ENCODE data around the gene PDCD11.

DNA sequence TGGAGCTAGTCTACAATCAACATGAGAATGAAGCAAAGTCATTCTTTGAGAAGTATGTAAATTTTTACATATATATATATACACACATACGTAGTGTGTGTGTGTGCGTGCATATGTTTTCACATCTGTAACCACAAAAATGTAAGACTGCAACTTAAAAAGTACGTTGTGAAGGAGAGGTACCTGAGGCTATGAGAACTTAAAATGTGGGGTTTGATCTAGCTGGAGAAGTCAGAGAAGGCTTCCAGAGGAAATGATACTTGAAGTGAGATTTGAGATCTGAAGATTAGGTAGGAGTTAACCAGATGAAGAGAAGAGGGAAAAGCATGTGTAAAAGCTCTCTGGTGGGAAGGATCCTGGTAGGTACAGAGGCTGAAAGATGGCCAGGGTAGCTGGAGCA, 22.9 kb upstream of the PDCD11 start:
- TF ChIP-seq, protein P1, sequence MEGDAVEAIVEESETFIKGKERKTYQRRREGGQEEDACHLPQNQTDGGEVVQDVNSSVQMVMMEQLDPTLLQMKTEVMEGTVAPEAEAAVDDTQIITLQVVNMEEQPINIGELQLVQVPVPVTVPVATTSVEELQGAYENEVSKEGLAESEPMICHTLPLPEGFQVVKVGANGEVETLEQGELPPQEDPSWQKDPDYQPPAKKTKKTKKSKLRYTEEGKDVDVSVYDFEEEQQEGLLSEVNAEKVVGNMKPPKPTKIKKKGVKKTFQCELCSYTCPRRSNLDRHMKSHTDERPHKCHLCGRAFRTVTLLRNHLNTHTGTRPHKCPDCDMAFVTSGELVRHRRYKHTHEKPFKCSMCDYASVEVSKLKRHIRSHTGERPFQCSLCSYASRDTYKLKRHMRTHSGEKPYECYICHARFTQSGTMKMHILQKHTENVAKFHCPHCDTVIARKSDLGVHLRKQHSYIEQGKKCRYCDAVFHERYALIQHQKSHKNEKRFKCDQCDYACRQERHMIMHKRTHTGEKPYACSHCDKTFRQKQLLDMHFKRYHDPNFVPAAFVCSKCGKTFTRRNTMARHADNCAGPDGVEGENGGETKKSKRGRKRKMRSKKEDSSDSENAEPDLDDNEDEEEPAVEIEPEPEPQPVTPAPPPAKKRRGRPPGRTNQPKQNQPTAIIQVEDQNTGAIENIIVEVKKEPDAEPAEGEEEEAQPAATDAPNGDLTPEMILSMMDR (conservative IDR thresholded peaks at IDR 0.05 in 1 of 2, IDR thresholded peaks at IDR 0.05 in 1 of 2; ENCODE audit: low read depth in 1 of 2, low read length in 2 of 2), result no peak
- TF ChIP-seq EZH2 (IDR thresholded peaks at IDR 0.05; ENCODE audit: low read length, missing control alignments), result no peak
